Nephron (organoid): ENCODE data around the gene TTC14.

ENCODE experiments used
- H3K27ac Mint-ChIP-seq, 3 experiments: 2 replicates each; pipeline ENCODE4 v1.8.0; 2020; ENCODE audit warnings: mixed read lengths in 3 of 3, mild to moderate bottlenecking in 2 of 3, moderate library complexity in 1 of 3
- H3K27me3 Mint-ChIP-seq: 2 replicates; pipeline ENCODE4 v1.8.0; 2021; ENCODE audit warnings: low read depth, mild to moderate bottlenecking, moderate library complexity, mixed read lengths
- H3K36me3 Mint-ChIP-seq: 2 replicates; pipeline ENCODE4 v1.8.0; 2020; ENCODE audit warnings: low read depth, mixed read lengths
- H3K4me1 Mint-ChIP-seq: 2 replicates; pipeline ENCODE4 v1.8.0; 2020; ENCODE audit warnings: mixed read lengths
- H3K4me3 Mint-ChIP-seq, 3 experiments: 2 replicates each; pipeline ENCODE4 v1.8.0; 2020; ENCODE audit warnings: mild to moderate bottlenecking in 3 of 3, mixed read lengths in 3 of 3, moderate library complexity in 2 of 3
- H3K9me3 Mint-ChIP-seq: 2 replicates; pipeline ENCODE4 v1.8.0; 2020; ENCODE audit warnings: mixed read lengths
- CTCF ChIP-seq, 3 experiments: fragments of 200-600 bp; sonication (generic); IDR thresholded peaks; one replicate each; pipeline ENCODE4 v1.5.0; 2021; ENCODE audit warnings: antibody characterized with exemption in 3 of 3; ENCODE audit not compliant: unreplicated experiment in 3 of 3

Gene TTC14

GRCh38 chr3:180640987-180641386, 39.0 kb downstream of the TTC14 start:
- TF ChIP-seq CTCF (IDR thresholded peaks at IDR 0.05; ENCODE audit: unreplicated experiment in 3 of 3), result no peak
- Mint-ChIP-seq H3K27ac (no peak overlapping the region), H3K4me1 (no peaks in the 10 kb centered on the region), H3K27me3 (no peaks in the 10 kb centered on the region), H3K9me3 (no peaks in the 10 kb centered on the region), H3K36me3 (no peaks in the 10 kb centered on the region), H3K4me3 (no peak overlapping the region)

GRCh38 chr3:180646187-180646790, 44.3 kb downstream of the TTC14 start:
- no peak overlapping the region for H3K27ac Mint-ChIP-seq
- H3K27me3 Mint-ChIP-seq, result peaks cover 4% of the 10 kb centered on the region
- H3K9me3 Mint-ChIP-seq, result no peaks in the 10 kb centered on the region
- no peaks in the 10 kb centered on the region for H3K36me3 Mint-ChIP-seq
- H3K4me3 Mint-ChIP-seq, result no peak overlapping the region
- no peaks in the 10 kb centered on the region for H3K4me1 Mint-ChIP-seq
- no peak for TF ChIP-seq CTCF (IDR thresholded peaks at IDR 0.05; ENCODE audit: unreplicated experiment in 3 of 3)

GRCh38 chr3:180656406-180656805, 54.4 kb downstream of the TTC14 start:
- Mint-ChIP-seq H3K36me3 (no peaks in the 10 kb centered on the region), H3K27ac (no peak overlapping the region), H3K4me1 (no peaks in the 10 kb centered on the region), H3K9me3 (no peaks in the 10 kb centered on the region), H3K4me3 (no peak overlapping the region), H3K27me3 (peaks cover 4% of the 10 kb centered on the region)
- TF ChIP-seq CTCF (IDR thresholded peaks at IDR 0.05; ENCODE audit: unreplicated experiment in 3 of 3), result no peak

GRCh38 chr3:180657094-180657493, 55.1 kb downstream of the TTC14 start:
- Mint-ChIP-seq H3K36me3 (no peaks in the 10 kb centered on the region), H3K27ac (no peak overlapping the region), H3K9me3 (no peaks in the 10 kb centered on the region), H3K4me1 (no peaks in the 10 kb centered on the region), H3K27me3 (peaks cover 4% of the 10 kb centered on the region), H3K4me3 (no peak overlapping the region)
- TF ChIP-seq CTCF (IDR thresholded peaks at IDR 0.05; ENCODE audit: unreplicated experiment in 3 of 3), result no peak
